Measurements from ENCODE around the gene CHRNA3. TPM values are rescaled to one million over a fixed set of nuclear protein-coding genes. Genes with fewer than 3 reads are reported as not detected.
"Not testable (repeated sequence)": the region's sequence is repeated elsewhere in the genome, so short reads cannot be mapped to it uniquely, and the experiment has no call there.

The CHRNA3 gene
- total RNA-seq, 1 experiment from 2014 or later = not detected

GRCh38 chr15:78617516-78617915 is 3.3 kb downstream of the CHRNA3 start:
- Histone ChIP-seq H3K9ac (ENCODE audit: low read length) (no peak overlapping the region), H3K27ac (ENCODE audit: low read length) (no peak overlapping the region), H3K4me2 (ENCODE audit: low read depth, low read length, poor library complexity, severe bottlenecking) (no peak overlapping the region), H3K27me3 (ENCODE audit: low read length) (no peaks in the 10 kb centered on the region), H3K4me3 (ENCODE audit: low read length) (no peak overlapping the region), H3K36me3 (ENCODE audit: insufficient read depth, low read length) (no peaks in the 10 kb centered on the region), H3K4me1 (ENCODE audit: low read length) (no peaks in the 10 kb centered on the region), H3K9me3 (ENCODE audit: low read length) (no peaks in the 10 kb centered on the region), H4K20me1 (ENCODE audit: insufficient read depth, low read depth, low read length) (no peaks in the 10 kb centered on the region), H2AFZ (ENCODE audit: low read length) (no peak overlapping the region), H3K79me2 (ENCODE audit: low read length) (no peaks in the 10 kb centered on the region), H3K9me2 (replicated peaks; ENCODE audit: insufficient read depth, low read length) (no peaks in the 10 kb centered on the region)
- no peak for DNase-seq

GRCh38 chr15:78617076-78617475 is 3.7 kb downstream of the CHRNA3 start:
- Histone ChIP-seq H3K4me3 (ENCODE audit: low read length) (no peak overlapping the region), H3K4me1 (ENCODE audit: low read length) (no peaks in the 10 kb centered on the region), H3K9me2 (replicated peaks; ENCODE audit: insufficient read depth, low read length) (no peaks in the 10 kb centered on the region), H3K36me3 (ENCODE audit: insufficient read depth, low read length) (no peaks in the 10 kb centered on the region), H3K4me2 (ENCODE audit: low read depth, low read length, poor library complexity, severe bottlenecking) (no peak overlapping the region), H3K9me3 (ENCODE audit: low read length) (no peaks in the 10 kb centered on the region), H3K27me3 (ENCODE audit: low read length) (no peaks in the 10 kb centered on the region), H3K79me2 (ENCODE audit: low read length) (no peaks in the 10 kb centered on the region), H3K9ac (ENCODE audit: low read length) (no peak overlapping the region), H3K27ac (ENCODE audit: low read length) (no peak overlapping the region), H4K20me1 (ENCODE audit: insufficient read depth, low read depth, low read length) (no peaks in the 10 kb centered on the region), H2AFZ (ENCODE audit: low read length) (no peak overlapping the region)
- no peak for DNase-seq

- H2AFZ ChIP-seq (ENCODE audit: low read length) = no peak overlapping the region
- H3K9me2 ChIP-seq (replicated peaks; ENCODE audit: insufficient read depth, low read length) = no peaks in the 10 kb centered on the region
- H3K4me2 ChIP-seq (ENCODE audit: low read depth, low read length, poor library complexity, severe bottlenecking) = no peak overlapping the region
- no peaks in the 10 kb centered on the region for H3K36me3 ChIP-seq (ENCODE audit: insufficient read depth, low read length)
- H3K4me1 ChIP-seq (ENCODE audit: low read length) = no peaks in the 10 kb centered on the region
- DNase-seq = no peak
- H3K27me3 ChIP-seq (ENCODE audit: low read length) = no peaks in the 10 kb centered on the region
- no peak overlapping the region for H3K9ac ChIP-seq (ENCODE audit: low read length)
- no peak overlapping the region for H3K27ac ChIP-seq (ENCODE audit: low read length)
- no peaks in the 10 kb centered on the region for H4K20me1 ChIP-seq (ENCODE audit: insufficient read depth, low read depth, low read length)
- no peaks in the 10 kb centered on the region for H3K79me2 ChIP-seq (ENCODE audit: low read length)
- H3K4me3 ChIP-seq (ENCODE audit: low read length) = no peak overlapping the region
- H3K9me3 ChIP-seq (ENCODE audit: low read length) = no peaks in the 10 kb centered on the region
These were observed 4.3 kb downstream of the CHRNA3 start for GRCh38 chr15:78616506-78616905.

- Histone ChIP-seq H3K36me3 (ENCODE audit: insufficient read depth, low read length) (no peaks in the 10 kb centered on the region), H3K79me2 (ENCODE audit: low read length) (no peaks in the 10 kb centered on the region), H3K4me1 (ENCODE audit: low read length) (no peaks in the 10 kb centered on the region), H2AFZ (ENCODE audit: low read length) (no peak overlapping the region), H3K9ac (ENCODE audit: low read length) (no peak overlapping the region), H3K4me2 (ENCODE audit: low read depth, low read length, poor library complexity, severe bottlenecking) (no peak overlapping the region), H3K27me3 (ENCODE audit: low read length) (no peaks in the 10 kb centered on the region), H4K20me1 (ENCODE audit: insufficient read depth, low read depth, low read length) (no peaks in the 10 kb centered on the region), H3K9me2 (replicated peaks; ENCODE audit: insufficient read depth, low read length) (no peaks in the 10 kb centered on the region), H3K4me3 (ENCODE audit: low read length) (no peak overlapping the region), H3K9me3 (ENCODE audit: low read length) (no peaks in the 10 kb centered on the region), H3K27ac (ENCODE audit: low read length) (no peak overlapping the region)
- no peak for DNase-seq
These were observed 5.6 kb downstream of the CHRNA3 start for GRCh38 chr15:78615151-78615589.

GRCh38 chr15:78614021-78614420 is 6.8 kb downstream of the CHRNA3 start:
- Histone ChIP-seq H3K9me2 (replicated peaks; ENCODE audit: insufficient read depth, low read length) (no peaks in the 10 kb centered on the region), H3K4me1 (ENCODE audit: low read length) (no peaks in the 10 kb centered on the region), H3K27ac (ENCODE audit: low read length) (no peak overlapping the region), H3K9ac (ENCODE audit: low read length) (no peak overlapping the region), H2AFZ (ENCODE audit: low read length) (no peak overlapping the region), H3K4me2 (ENCODE audit: low read depth, low read length, poor library complexity, severe bottlenecking) (no peak overlapping the region), H4K20me1 (ENCODE audit: insufficient read depth, low read depth, low read length) (no peaks in the 10 kb centered on the region), H3K36me3 (ENCODE audit: insufficient read depth, low read length) (no peaks in the 10 kb centered on the region), H3K4me3 (ENCODE audit: low read length) (no peak overlapping the region), H3K27me3 (ENCODE audit: low read length) (no peaks in the 10 kb centered on the region), H3K79me2 (ENCODE audit: low read length) (no peaks in the 10 kb centered on the region), H3K9me3 (ENCODE audit: low read length) (no peaks in the 10 kb centered on the region)
- DNase-seq = no peak

- not testable (repeated sequence) for DNase-seq; H4K20me1 ChIP-seq (ENCODE audit: insufficient read depth, low read depth, low read length); H2AFZ ChIP-seq (ENCODE audit: low read length); H3K4me3 ChIP-seq (ENCODE audit: low read length); H3K79me2 ChIP-seq (ENCODE audit: low read length); H3K9ac ChIP-seq (ENCODE audit: low read length); H3K9me2 ChIP-seq (replicated peaks; ENCODE audit: insufficient read depth, low read length); H3K27me3 ChIP-seq (ENCODE audit: low read length); H3K27ac ChIP-seq (ENCODE audit: low read length); H3K36me3 ChIP-seq (ENCODE audit: insufficient read depth, low read length); H3K4me1 ChIP-seq (ENCODE audit: low read length); H3K9me3 ChIP-seq (ENCODE audit: low read length); H3K4me2 ChIP-seq (ENCODE audit: low read depth, low read length, poor library complexity, severe bottlenecking)
These were observed 11.2 kb downstream of the CHRNA3 start for GRCh38 chr15:78609551-78609950.

GRCh38 chr15:78605680-78606079 is 15.1 kb downstream of the CHRNA3 start:
- Histone ChIP-seq H3K27me3 (ENCODE audit: low read length) (no peaks in the 10 kb centered on the region), H3K4me3 (ENCODE audit: low read length) (no peak overlapping the region), H3K79me2 (ENCODE audit: low read length) (no peaks in the 10 kb centered on the region), H3K4me2 (ENCODE audit: low read depth, low read length, poor library complexity, severe bottlenecking) (no peak overlapping the region), H3K9ac (ENCODE audit: low read length) (no peak overlapping the region), H4K20me1 (ENCODE audit: insufficient read depth, low read depth, low read length) (no peaks in the 10 kb centered on the region), H3K9me2 (replicated peaks; ENCODE audit: insufficient read depth, low read length) (no peaks in the 10 kb centered on the region), H3K4me1 (ENCODE audit: low read length) (no peaks in the 10 kb centered on the region), H2AFZ (ENCODE audit: low read length) (no peak overlapping the region), H3K36me3 (ENCODE audit: insufficient read depth, low read length) (no peaks in the 10 kb centered on the region), H3K9me3 (ENCODE audit: low read length) (no peaks in the 10 kb centered on the region), H3K27ac (ENCODE audit: low read length) (no peak overlapping the region)
- peak; percentile 33 for DNase-seq

GRCh38 chr15:78605201-78605600 is 15.6 kb downstream of the CHRNA3 start:
- Histone ChIP-seq H3K79me2 (ENCODE audit: low read length) (no peaks in the 10 kb centered on the region), H4K20me1 (ENCODE audit: insufficient read depth, low read depth, low read length) (no peaks in the 10 kb centered on the region), H3K9me3 (ENCODE audit: low read length) (no peaks in the 10 kb centered on the region), H3K36me3 (ENCODE audit: insufficient read depth, low read length) (no peaks in the 10 kb centered on the region), H3K4me3 (ENCODE audit: low read length) (no peak overlapping the region), H3K4me1 (ENCODE audit: low read length) (no peaks in the 10 kb centered on the region), H3K9ac (ENCODE audit: low read length) (no peak overlapping the region), H3K4me2 (ENCODE audit: low read depth, low read length, poor library complexity, severe bottlenecking) (no peak overlapping the region), H3K9me2 (replicated peaks; ENCODE audit: insufficient read depth, low read length) (no peaks in the 10 kb centered on the region), H2AFZ (ENCODE audit: low read length) (no peak overlapping the region), H3K27me3 (ENCODE audit: low read length) (no peaks in the 10 kb centered on the region), H3K27ac (ENCODE audit: low read length) (no peak overlapping the region)
- DNase-seq = no peak

GRCh38 chr15:78604420-78604819 is 16.4 kb downstream of the CHRNA3 start:
- H3K9me2 ChIP-seq (replicated peaks; ENCODE audit: insufficient read depth, low read length) = no peaks in the 10 kb centered on the region
- H3K27me3 ChIP-seq (ENCODE audit: low read length) = no peaks in the 10 kb centered on the region
- H3K36me3 ChIP-seq (ENCODE audit: insufficient read depth, low read length) = no peaks in the 10 kb centered on the region
- H3K79me2 ChIP-seq (ENCODE audit: low read length) = no peaks in the 10 kb centered on the region
- no peak overlapping the region for H2AFZ ChIP-seq (ENCODE audit: low read length)
- H3K9ac ChIP-seq (ENCODE audit: low read length) = no peak overlapping the region
- no peak overlapping the region for H3K4me2 ChIP-seq (ENCODE audit: low read depth, low read length, poor library complexity, severe bottlenecking)
- H3K9me3 ChIP-seq (ENCODE audit: low read length) = no peaks in the 10 kb centered on the region
- no peak overlapping the region for H3K4me3 ChIP-seq (ENCODE audit: low read length)
- no peak for DNase-seq
- no peak overlapping the region for H3K27ac ChIP-seq (ENCODE audit: low read length)
- H3K4me1 ChIP-seq (ENCODE audit: low read length) = no peaks in the 10 kb centered on the region
- no peaks in the 10 kb centered on the region for H4K20me1 ChIP-seq (ENCODE audit: insufficient read depth, low read depth, low read length)

Measured in Karpas-422 (cell line).